Bronchial epithelial cell (primary cell): ENCODE results near the gene LDLRAD3. TPM values are rescaled to one million over a fixed set of nuclear protein-coding genes. Genes with fewer than 3 reads are reported as not detected.

Experiments
- DNase-seq: peaks from one replicate; pipeline ENCODE4 v3.0.0-alpha.2; 2010; ENCODE audit warnings: low read depth
- FAIRE-seq: peaks from 2 replicates; lab custom pipeline; 2011; peaks lifted over from hg19 to GRCh38; lab: Jason Lieb, UNC
- H3K27me3 ChIP-seq: 2 replicates; pipeline ENCODE4 v1.5.1; 2011; ENCODE audit warnings: low read length; ENCODE audit not compliant: control insufficient read depth, insufficient read depth
- H3K36me3 ChIP-seq: 2 replicates; pipeline ENCODE4 v1.5.1; 2011; ENCODE audit warnings: low read length; ENCODE audit not compliant: control insufficient read depth, insufficient read depth
- H3K4me3 ChIP-seq: 2 replicates; pipeline ENCODE4 v1.5.1; 2011; ENCODE audit warnings: mild to moderate bottlenecking, low read depth, low read length, control low read depth
- total RNA-seq: library from RNA; depleted of rRNA; stranded (reverse); fragments of >200 nt; gene quantifications from 2 replicates; pipeline ENCODE4 v1.2.1, GENCODE V29; 2014
- TF ChIP-seq, protein P1 (sequence below): IDR thresholded peaks from 2 replicates; pipeline ENCODE4 v1.5.1; 2011; ENCODE audit warnings: mild to moderate bottlenecking, moderate library complexity, low read length, control low read depth, inconsistent platforms; ENCODE audit not compliant: insufficient read depth, severe bottlenecking

The LDLRAD3 gene
- total RNA-seq, 1 donor from 2014 or later, result 4.7 TPM

DNA sequence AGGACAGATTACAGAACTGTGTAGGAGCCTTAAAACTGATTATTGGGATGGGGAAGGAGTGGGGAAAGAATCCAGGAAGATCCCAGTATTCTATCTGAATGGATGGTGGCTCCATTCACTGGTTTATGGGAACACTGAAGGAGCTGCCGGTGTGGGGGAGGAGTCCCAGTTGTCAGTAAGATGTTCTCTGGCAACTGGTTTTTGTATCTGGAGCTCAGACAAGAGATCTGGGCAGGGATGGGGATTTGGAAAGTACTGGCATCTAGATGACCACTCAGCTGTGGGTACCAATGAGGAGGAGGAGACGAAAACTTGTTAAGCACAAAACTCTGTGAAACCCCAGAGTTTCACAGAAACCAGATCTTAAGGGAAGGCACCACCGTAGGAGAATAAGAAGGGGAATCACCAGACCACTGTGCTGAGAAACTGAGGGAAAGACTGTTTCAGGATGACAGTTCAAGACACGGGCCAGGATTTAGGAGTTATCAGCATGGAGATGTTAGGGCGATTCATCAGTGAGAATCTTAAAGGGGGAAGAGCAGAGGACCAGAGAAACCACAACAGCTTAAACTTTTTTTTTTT is 28.1 kb downstream of the LDLRAD3 start:
- Histone ChIP-seq H3K4me3 (no peak overlapping the region), H3K36me3 (peaks cover 3% of the 10 kb centered on the region), H3K27me3 (no peaks in the 10 kb centered on the region)
- FAIRE-seq, result no peak
- no peak for DNase-seq
- TF ChIP-seq, protein P1, sequence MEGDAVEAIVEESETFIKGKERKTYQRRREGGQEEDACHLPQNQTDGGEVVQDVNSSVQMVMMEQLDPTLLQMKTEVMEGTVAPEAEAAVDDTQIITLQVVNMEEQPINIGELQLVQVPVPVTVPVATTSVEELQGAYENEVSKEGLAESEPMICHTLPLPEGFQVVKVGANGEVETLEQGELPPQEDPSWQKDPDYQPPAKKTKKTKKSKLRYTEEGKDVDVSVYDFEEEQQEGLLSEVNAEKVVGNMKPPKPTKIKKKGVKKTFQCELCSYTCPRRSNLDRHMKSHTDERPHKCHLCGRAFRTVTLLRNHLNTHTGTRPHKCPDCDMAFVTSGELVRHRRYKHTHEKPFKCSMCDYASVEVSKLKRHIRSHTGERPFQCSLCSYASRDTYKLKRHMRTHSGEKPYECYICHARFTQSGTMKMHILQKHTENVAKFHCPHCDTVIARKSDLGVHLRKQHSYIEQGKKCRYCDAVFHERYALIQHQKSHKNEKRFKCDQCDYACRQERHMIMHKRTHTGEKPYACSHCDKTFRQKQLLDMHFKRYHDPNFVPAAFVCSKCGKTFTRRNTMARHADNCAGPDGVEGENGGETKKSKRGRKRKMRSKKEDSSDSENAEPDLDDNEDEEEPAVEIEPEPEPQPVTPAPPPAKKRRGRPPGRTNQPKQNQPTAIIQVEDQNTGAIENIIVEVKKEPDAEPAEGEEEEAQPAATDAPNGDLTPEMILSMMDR, result no peak

DNA sequence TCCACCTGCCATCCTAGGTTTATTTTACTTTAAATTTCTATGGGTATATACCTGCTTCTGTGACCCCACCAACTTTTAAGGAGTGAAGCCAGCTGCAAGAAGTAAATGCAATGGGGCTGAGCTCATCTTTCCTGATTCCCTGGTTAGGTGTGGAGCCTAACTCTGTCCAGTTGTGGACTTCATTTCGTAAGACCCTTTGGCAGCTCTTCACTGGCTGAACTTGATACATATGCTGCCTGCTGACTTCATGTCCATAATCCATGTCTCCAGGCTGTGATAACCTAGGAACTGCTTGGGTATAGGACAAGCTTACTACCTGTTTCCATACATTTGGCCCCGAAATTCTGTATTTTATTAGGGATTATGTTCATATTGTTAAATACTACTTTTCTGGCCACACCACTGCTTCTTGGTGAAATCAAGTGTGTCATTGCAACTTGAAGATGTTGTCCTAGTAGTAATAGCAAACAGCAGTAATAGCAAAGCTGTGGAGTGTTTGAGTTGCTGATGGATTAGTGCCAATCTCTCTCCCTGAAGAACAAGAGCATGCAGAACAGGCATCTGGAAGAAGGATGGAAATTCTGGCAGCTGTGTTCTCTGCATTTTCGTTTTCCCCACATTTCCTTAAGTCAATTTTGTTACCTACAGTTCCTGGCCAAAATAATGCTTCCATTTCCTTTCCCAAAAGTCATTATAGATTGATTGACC is 31.2 kb downstream of the LDLRAD3 start:
- FAIRE-seq (no peak), DNase-seq (no peak)

DNA sequence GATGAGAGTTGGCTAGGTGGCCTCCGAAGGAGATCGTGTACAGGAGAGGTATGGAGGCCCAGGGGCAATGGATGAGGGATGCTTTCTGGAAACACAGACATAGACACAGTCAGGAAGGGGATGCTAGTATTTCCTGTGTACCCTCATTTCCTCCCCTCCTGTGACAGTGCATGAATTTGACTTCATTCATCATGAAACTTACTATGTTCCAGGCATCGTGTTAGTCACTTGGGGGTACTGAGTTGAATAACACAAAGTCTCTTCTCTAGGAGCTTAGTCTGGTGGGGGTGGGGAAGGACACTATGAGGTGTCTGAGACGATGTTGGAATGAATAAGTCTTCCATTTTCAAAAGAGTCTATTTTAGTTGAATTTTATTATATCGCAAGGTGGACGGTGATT is 32.6 kb downstream of the LDLRAD3 start:
- DNase-seq, result no peak
- Histone ChIP-seq H3K27me3 (no peaks in the 10 kb centered on the region), H3K4me3 (no peak overlapping the region), H3K36me3 (peaks cover 3% of the 10 kb centered on the region)
- no peak for FAIRE-seq
- TF ChIP-seq, protein P1, result no peak

More for the DNA sequence above, 31.2 kb downstream of the LDLRAD3 start:
- TF ChIP-seq, protein P1, result no peak
- no peak overlapping the region for H3K4me3 ChIP-seq
- peaks cover 3% of the 10 kb centered on the region for H3K36me3 ChIP-seq
- H3K27me3 ChIP-seq, result no peaks in the 10 kb centered on the region

DNA sequence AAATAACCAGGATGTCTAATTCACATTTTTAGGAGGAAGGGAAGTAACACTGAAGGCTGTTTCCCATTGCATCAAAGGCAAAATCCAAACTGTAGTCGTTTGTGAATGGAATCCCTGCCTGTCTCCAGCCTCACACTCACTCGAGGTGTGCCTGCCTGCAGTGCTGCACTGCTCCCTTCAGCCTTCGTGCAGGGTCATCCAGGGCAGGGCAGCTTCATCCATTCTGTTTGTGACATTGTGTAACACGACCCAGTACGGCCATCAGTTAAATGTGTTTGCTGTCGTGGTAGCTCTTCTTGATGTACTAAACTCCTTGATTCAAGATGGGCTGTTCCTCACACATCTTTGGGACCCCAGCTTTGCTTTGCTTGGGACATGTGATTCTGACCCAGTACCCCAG is 34.3 kb downstream of the LDLRAD3 start:
- DNase-seq (no peak), FAIRE-seq (no peak)
- H3K27me3 ChIP-seq, result no peaks in the 10 kb centered on the region
- TF ChIP-seq, protein P1, result no peak
- peaks cover 3% of the 10 kb centered on the region for H3K36me3 ChIP-seq
- no peak overlapping the region for H3K4me3 ChIP-seq

DNA sequence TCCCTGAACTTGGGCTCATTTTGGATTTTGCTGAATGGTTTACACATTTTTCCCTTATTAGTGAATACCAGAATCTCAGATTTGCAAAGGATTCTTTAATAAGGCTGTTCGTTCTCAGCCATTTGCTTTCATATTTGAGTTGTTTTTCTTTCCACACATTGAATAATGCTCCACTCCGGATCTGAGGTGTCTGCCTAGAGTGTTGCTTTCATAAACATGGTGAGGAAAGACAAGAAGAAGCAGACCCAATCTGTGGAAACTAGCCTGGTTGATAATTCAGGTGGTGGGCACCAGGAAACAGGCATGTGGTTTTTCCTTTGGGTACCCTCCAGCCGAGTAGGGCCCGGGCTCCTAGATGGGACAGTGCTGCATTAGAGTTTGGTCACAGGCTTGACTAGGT is 35.0 kb downstream of the LDLRAD3 start:
- TF ChIP-seq, protein P1, result no peak
- no peak for DNase-seq
- no peaks in the 10 kb centered on the region for H3K27me3 ChIP-seq
- peaks cover 3% of the 10 kb centered on the region for H3K36me3 ChIP-seq
- no peak overlapping the region for H3K4me3 ChIP-seq
- FAIRE-seq, result no peak
